Stomach smooth muscle (tissue), 2 donors: ENCODE results near the gene BCL11A.

Experiments used
- H3K27ac ChIP-seq: one replicate; pipeline ENCODE4 v1.7.0; 2013; ENCODE audit warnings: mild to moderate bottlenecking, low read length, inconsistent platforms
- H3K27me3 ChIP-seq, 2 donors: one replicate each; pipeline ENCODE4 v1.7.0; 2013; ENCODE audit warnings: low read length in 2 of 2; ENCODE audit not compliant: insufficient read depth in 2 of 2, control insufficient read depth in 1 of 2
- H3K36me3 ChIP-seq, 2 donors: one replicate each; pipeline ENCODE4 v1.7.0; 2013; ENCODE audit warnings: low read length in 2 of 2; ENCODE audit not compliant: control insufficient read depth in 2 of 2, insufficient read depth in 2 of 2
- H3K4me1 ChIP-seq: one replicate; pipeline ENCODE4 v1.7.0; 2013; ENCODE audit warnings: low read length; ENCODE audit not compliant: control insufficient read depth, insufficient read depth
- H3K4me3 ChIP-seq, 2 donors: one replicate each; pipeline ENCODE4 v1.7.0; 2013; ENCODE audit warnings: low read length in 2 of 2
- H3K9ac ChIP-seq, 2 donors: one replicate each; pipeline ENCODE4 v1.7.0; 2013; ENCODE audit warnings: low read length in 2 of 2, mild to moderate bottlenecking in 1 of 2
- H3K9me3 ChIP-seq, 2 donors: one replicate each; pipeline ENCODE4 v1.7.0; 2013; ENCODE audit warnings: low read length in 2 of 2; ENCODE audit not compliant: control insufficient read depth in 2 of 2
- donor health status: healthy.
- donor health status: Pancreatic carcinoma.

Gene BCL11A

GRCh38 chr2:60495041-60495625, 58.3 kb downstream of the BCL11A start:
- H3K9ac ChIP-seq = no peak overlapping the region
- H3K9me3 ChIP-seq = no peaks in the 10 kb centered on the region
- H3K4me3 ChIP-seq = no peak overlapping the region
- peaks cover 11% of the 10 kb centered on the region for H3K4me1 ChIP-seq
- H3K27me3 ChIP-seq = no peaks in the 10 kb centered on the region
- H3K36me3 ChIP-seq = no peaks in the 10 kb centered on the region
- no peak overlapping the region for H3K27ac ChIP-seq

- Histone ChIP-seq H3K4me1 (peaks cover 5% of the 10 kb centered on the region), H3K27ac (no peak overlapping the region), H3K9ac (no peak overlapping the region), H3K9me3 (no peaks in the 10 kb centered on the region), H3K27me3 (no peaks in the 10 kb centered on the region), H3K4me3 (no peak overlapping the region), H3K36me3 (no peaks in the 10 kb centered on the region)
Observed at GRCh38 chr2:60493804-60494387, 59.6 kb downstream of the BCL11A start.

- H3K4me1 ChIP-seq = peaks cover 3% of the 10 kb centered on the region
- H3K9me3 ChIP-seq = no peaks in the 10 kb centered on the region
- no peak overlapping the region for H3K27ac ChIP-seq
- H3K9ac ChIP-seq = no peak overlapping the region
- H3K36me3 ChIP-seq = no peaks in the 10 kb centered on the region
- H3K4me3 ChIP-seq = no peak overlapping the region
- H3K27me3 ChIP-seq = no peaks in the 10 kb centered on the region
Observed at GRCh38 chr2:60492548-60492947, 60.9 kb downstream of the BCL11A start.

GRCh38 chr2:60490848-60491247, 62.6 kb downstream of the BCL11A start:
- no peaks in the 10 kb centered on the region for H3K36me3 ChIP-seq
- no peak overlapping the region for H3K27ac ChIP-seq
- H3K4me1 ChIP-seq = no peaks in the 10 kb centered on the region
- no peaks in the 10 kb centered on the region for H3K9me3 ChIP-seq
- H3K4me3 ChIP-seq = no peak overlapping the region
- no peaks in the 10 kb centered on the region for H3K27me3 ChIP-seq
- H3K9ac ChIP-seq = no peak overlapping the region

GRCh38 chr2:60490441-60490840, 63.0 kb downstream of the BCL11A start:
- no peaks in the 10 kb centered on the region for H3K27me3 ChIP-seq
- no peaks in the 10 kb centered on the region for H3K36me3 ChIP-seq
- H3K4me3 ChIP-seq = no peak overlapping the region
- no peaks in the 10 kb centered on the region for H3K9me3 ChIP-seq
- no peak overlapping the region for H3K27ac ChIP-seq
- peaks cover under 1% of the 10 kb centered on the region for H3K4me1 ChIP-seq
- no peak overlapping the region for H3K9ac ChIP-seq

GRCh38 chr2:60489289-60489688, 64.2 kb downstream of the BCL11A start:
- Histone ChIP-seq H3K36me3 (no peaks in the 10 kb centered on the region), H3K4me1 (peaks cover 10% of the 10 kb centered on the region), H3K27ac (no peak overlapping the region), H3K27me3 (no peaks in the 10 kb centered on the region), H3K9me3 (no peaks in the 10 kb centered on the region), H3K9ac (no peak overlapping the region), H3K4me3 (no peak overlapping the region)

GRCh38 chr2:60488291-60488690, 65.2 kb downstream of the BCL11A start:
- Histone ChIP-seq H3K4me3 (no peak overlapping the region), H3K9me3 (no peaks in the 10 kb centered on the region), H3K27ac (no peak overlapping the region), H3K9ac (no peak overlapping the region), H3K36me3 (no peaks in the 10 kb centered on the region), H3K4me1 (peaks cover 10% of the 10 kb centered on the region), H3K27me3 (no peaks in the 10 kb centered on the region)

- H3K4me1 ChIP-seq = peaks cover 11% of the 10 kb centered on the region
- H3K9me3 ChIP-seq = no peaks in the 10 kb centered on the region
- no peak overlapping the region for H3K4me3 ChIP-seq
- no peak overlapping the region for H3K27ac ChIP-seq
- no peaks in the 10 kb centered on the region for H3K36me3 ChIP-seq
- no peaks in the 10 kb centered on the region for H3K27me3 ChIP-seq
- no peak overlapping the region for H3K9ac ChIP-seq
Observed at GRCh38 chr2:60487174-60487573, 66.3 kb downstream of the BCL11A start.

GRCh38 chr2:60486551-60486950, 66.9 kb downstream of the BCL11A start:
- no peak overlapping the region for H3K4me3 ChIP-seq
- H3K9me3 ChIP-seq = no peaks in the 10 kb centered on the region
- no peaks in the 10 kb centered on the region for H3K27me3 ChIP-seq
- H3K4me1 ChIP-seq = peaks cover 12% of the 10 kb centered on the region
- H3K27ac ChIP-seq = no peak overlapping the region
- no peaks in the 10 kb centered on the region for H3K36me3 ChIP-seq
- H3K9ac ChIP-seq = no peak overlapping the region

GRCh38 chr2:60486067-60486466, 67.4 kb downstream of the BCL11A start:
- no peaks in the 10 kb centered on the region for H3K36me3 ChIP-seq
- no peak overlapping the region for H3K27ac ChIP-seq
- no peak overlapping the region for H3K4me3 ChIP-seq
- H3K27me3 ChIP-seq = no peaks in the 10 kb centered on the region
- peaks cover 15% of the 10 kb centered on the region for H3K4me1 ChIP-seq
- no peaks in the 10 kb centered on the region for H3K9me3 ChIP-seq
- no peak overlapping the region for H3K9ac ChIP-seq

GRCh38 chr2:60485550-60485949, 67.9 kb downstream of the BCL11A start:
- H3K27me3 ChIP-seq = no peaks in the 10 kb centered on the region
- H3K4me1 ChIP-seq = peaks cover 15% of the 10 kb centered on the region
- H3K9me3 ChIP-seq = no peaks in the 10 kb centered on the region
- H3K9ac ChIP-seq = no peak overlapping the region
- no peaks in the 10 kb centered on the region for H3K36me3 ChIP-seq
- H3K4me3 ChIP-seq = no peak overlapping the region
- no peak overlapping the region for H3K27ac ChIP-seq
